Measurements from ENCODE around the gene REM2.
A peak's percentile ranks its signal among the peaks of the same experiment; 100 is the strongest.
"Not testable (repeated sequence)": the region's sequence is repeated elsewhere in the genome, so short reads cannot be mapped to it uniquely, and the experiment has no call there.

REM2 gene

GRCh38 chr14:22900081-22900799, 17.2 kb downstream of the REM2 start:
- peak; percentile 42 to 46 for ATAC-seq

GRCh38 chr14:22901799-22902198, 18.8 kb downstream of the REM2 start:
- ATAC-seq, result no peak

GRCh38 chr14:22903742-22904087, 20.7 kb downstream of the REM2 start:
- ATAC-seq, result no peak

GRCh38 chr14:22905627-22906026, 22.6 kb downstream of the REM2 start:
- no peak for ATAC-seq

GRCh38 chr14:22906073-22906472, 23.1 kb downstream of the REM2 start:
- ATAC-seq, result no peak

GRCh38 chr14:22907429-22907828, 24.4 kb downstream of the REM2 start:
- ATAC-seq, result no peak

GRCh38 chr14:22908601-22909000, 25.6 kb downstream of the REM2 start:
- no peak for ATAC-seq

GRCh38 chr14:22910916-22911315, 27.9 kb downstream of the REM2 start:
- ATAC-seq, result no peak

GRCh38 chr14:22914836-22915235, 31.8 kb downstream of the REM2 start:
- ATAC-seq, result not testable (repeated sequence)

- ATAC-seq, result no peak
Observed at GRCh38 chr14:22915886-22916521, 33.0 kb downstream of the REM2 start.

- peak; percentile 95 to 96 for ATAC-seq
Observed at GRCh38 chr14:22918804-22919600, 36.0 kb downstream of the REM2 start, which contains the start of gene RBM23. Gene RBM23, minus strand, starts transcription at chr14:22919149.

GRCh38 chr14:22919601-22919921, 36.5 kb downstream of the REM2 start:
- peak in 1 of 2 donors; percentile 0 for ATAC-seq

GRCh38 chr14:22920697-22921096, 37.7 kb downstream of the REM2 start:
- ATAC-seq, result no peak

- ATAC-seq, result no peak
Observed at GRCh38 chr14:22922294-22922693, 39.3 kb downstream of the REM2 start.

- no peak for ATAC-seq
Observed at GRCh38 chr14:22923746-22924145, 40.7 kb downstream of the REM2 start.

- ATAC-seq, result no peak
Observed at GRCh38 chr14:22925513-22925912, 42.5 kb downstream of the REM2 start.

GRCh38 chr14:22926316-22926715, 43.3 kb downstream of the REM2 start:
- no peak for ATAC-seq

- ATAC-seq, result no peak
Observed at GRCh38 chr14:22928237-22929103, 45.4 kb downstream of the REM2 start.

- ATAC-seq, result peak; percentile 96 to 98
Observed at GRCh38 chr14:22929104-22929960, 46.3 kb downstream of the REM2 start, which contains the start of gene PRMT5. Gene PRMT5, minus strand, starts transcription at chr14:22929376. Its CDS starts 15 bp downstream, at chr14:22929361.

- ATAC-seq, result no peak
Observed at GRCh38 chr14:22929961-22930364, 46.9 kb downstream of the REM2 start.

- no peak for ATAC-seq
Observed at GRCh38 chr14:22932146-22932545, 49.1 kb downstream of the REM2 start.

GRCh38 chr14:22935156-22935555, 52.1 kb downstream of the REM2 start:
- ATAC-seq, result no peak
